Liver (tissue), 9 donors: ENCODE measurements around the gene ABLIM2. TPM values are rescaled to one million over a fixed set of nuclear protein-coding genes. Genes with fewer than 3 reads are reported as not detected.

Source experiments
- DNase-seq: peaks from one replicate; pipeline ENCODE4 v3.0.0-alpha.2; 2017; ENCODE audit warnings: low spot score
- H3K27ac ChIP-seq, 2 donors: one replicate each; pipeline ENCODE4 v1.7.0; 2013; ENCODE audit warnings: inconsistent platforms in 2 of 2, low read length in 2 of 2, control low read depth in 1 of 2, low read depth in 1 of 2, mild to moderate bottlenecking in 1 of 2
- H3K27me3 ChIP-seq, 4 donors: one replicate each; pipeline versions ENCODE4 v1.6.1 to v1.7.0; 2013; ENCODE audit warnings: low read length in 3 of 4, inconsistent platforms in 1 of 4, mild to moderate bottlenecking in 1 of 4, moderate library complexity in 1 of 4; ENCODE audit not compliant: control insufficient read depth in 4 of 4, insufficient read depth in 4 of 4
- H3K36me3 ChIP-seq, 4 donors: one replicate each; pipeline versions ENCODE4 v1.6.1 to v1.7.0; 2013; ENCODE audit warnings: low read length in 3 of 4, mild to moderate bottlenecking in 3 of 4, low read depth in 1 of 4, moderate library complexity in 1 of 4; ENCODE audit not compliant: control insufficient read depth in 4 of 4, insufficient read depth in 3 of 4
- H3K4me1 ChIP-seq, 4 donors: one replicate each; pipeline versions ENCODE4 v1.6.1 to v1.7.0; 2013; ENCODE audit warnings: low read length in 3 of 4, mild to moderate bottlenecking in 3 of 4, moderate library complexity in 1 of 4; ENCODE audit not compliant: control insufficient read depth in 4 of 4, insufficient read depth in 4 of 4
- H3K4me3 ChIP-seq, 3 donors: one replicate each; pipeline versions ENCODE4 v1.6.1 to v1.7.0; 2013; ENCODE audit warnings: low read length in 3 of 3, control low read depth in 1 of 3, low read depth in 1 of 3, mild to moderate bottlenecking in 1 of 3
- H3K9ac ChIP-seq, 2 donors: one replicate each; pipeline ENCODE4 v1.7.0; 2013; ENCODE audit warnings: low read length in 2 of 2, mild to moderate bottlenecking in 2 of 2, moderate library complexity in 2 of 2, control low read depth in 1 of 2, low read depth in 1 of 2
- H3K9me3 ChIP-seq, 4 donors: one replicate each; pipeline versions ENCODE4 v1.6.1 to v1.7.0; 2013; ENCODE audit warnings: low read length in 3 of 4; ENCODE audit not compliant: control insufficient read depth in 4 of 4
- CTCF ChIP-seq: fragments of 150-350 bp; IDR thresholded peaks from 2 replicates; pipeline ENCODE4 v1.5.1; 2017; ENCODE audit warnings: improper control_type of control experiment, low read depth, low read length; ENCODE audit not compliant: missing input control
- EGR1 ChIP-seq, 2 donors: IDR thresholded peaks; 2 replicates each; pipeline ENCODE4 v1.6.1; 2016 to 2018; ENCODE audit warnings: antibody characterized with exemption in 2 of 2, low read depth in 2 of 2
- FOXA1 ChIP-seq: IDR thresholded peaks from 2 replicates; pipeline ENCODE4 v1.6.1; 2016; ENCODE audit warnings: antibody characterized with exemption
- FOXA2 ChIP-seq: IDR thresholded peaks from 2 replicates; pipeline ENCODE4 v1.6.1; 2016; ENCODE audit warnings: antibody characterized with exemption
- GABPA ChIP-seq, 2 donors: IDR thresholded peaks in 1 of 2; conservative IDR thresholded peaks in 1 of 2; 2 replicates each; pipeline ENCODE4 v1.6.1; 2016; ENCODE audit warnings: antibody characterized with exemption in 2 of 2, mild to moderate bottlenecking in 1 of 2, moderate library complexity in 1 of 2
- HNF4A ChIP-seq, 2 donors: conservative IDR thresholded peaks; 2 replicates each; pipeline ENCODE4 v1.6.1; 2016; ENCODE audit warnings: antibody characterized with exemption in 2 of 2, mild to moderate bottlenecking in 2 of 2
- HNF4G ChIP-seq: IDR thresholded peaks from 2 replicates; pipeline ENCODE4 v1.6.1; 2016; ENCODE audit warnings: antibody characterized with exemption
- JUND ChIP-seq, 2 donors: IDR thresholded peaks; 2 replicates each; pipeline ENCODE4 v1.6.1; 2016; ENCODE audit warnings: antibody characterized with exemption in 2 of 2
- NR2F2 ChIP-seq: IDR thresholded peaks from 2 replicates; pipeline ENCODE4 v1.6.1; 2016; ENCODE audit warnings: antibody characterized with exemption
- RAD21 ChIP-seq, 2 donors: IDR thresholded peaks; 2 replicates each; pipeline ENCODE4 v1.6.1; 2016; ENCODE audit warnings: antibody characterized with exemption in 2 of 2, mild to moderate bottlenecking in 2 of 2
- REST ChIP-seq: IDR thresholded peaks from 2 replicates; pipeline ENCODE4 v1.6.1; 2016; ENCODE audit warnings: antibody characterized with exemption, mild to moderate bottlenecking
- RXRA ChIP-seq, 2 donors: IDR thresholded peaks; 2 replicates each; pipeline ENCODE4 v1.6.1; 2017 to 2018; ENCODE audit warnings: antibody characterized with exemption in 2 of 2, mild to moderate bottlenecking in 1 of 2
- SP1 ChIP-seq: IDR thresholded peaks from 2 replicates; pipeline ENCODE4 v1.6.1; 2018; ENCODE audit warnings: antibody characterized with exemption, mild to moderate bottlenecking
- TAF1 ChIP-seq: conservative IDR thresholded peaks from 2 replicates; pipeline ENCODE4 v1.6.1; 2016; ENCODE audit warnings: antibody characterized with exemption, mild to moderate bottlenecking
- YY1 ChIP-seq: IDR thresholded peaks from 2 replicates; pipeline ENCODE4 v1.6.1; 2016; ENCODE audit warnings: antibody characterized with exemption, mild to moderate bottlenecking
- WGBS: extraction: QIAGEN DNeasy Blood & Tissue Kit; methylation state at CpG from one replicate; pipeline ENCODE4 v1.1.7; 2013; 5-methylcytosine and 5-hydroxymethylcytosine counted together
- polyA plus RNA-seq, 2 donors: library from polyadenylated mRNA; stranded (reverse) in 1 of 2; unstranded in 1 of 2; fragments of 200-250 nt in 1 of 2; fragments of >200 nt in 1 of 2; fragmentation: Nextera tagmentation in 1 of 2; extraction: Ambion mirVana in 1 of 2; gene quantifications; one replicate each; pipeline versions ENCODE4 v1.2.1 to v1.2.3, GENCODE V29; 2013 to 2015
- total RNA-seq, 2 donors: library from RNA; depleted of rRNA; stranded (reverse); fragments of >200 nt; gene quantifications; one replicate each; pipeline ENCODE4 v1.2.3, GENCODE V29; 2014
- TF ChIP-seq, protein P1 (sequence below): IDR thresholded peaks from 2 replicates; pipeline ENCODE4 v1.6.1; 2016; ENCODE audit warnings: antibody characterized with exemption
- TF ChIP-seq, protein P2 (sequence below): IDR thresholded peaks from 2 replicates; pipeline ENCODE4 v1.6.1; 2016; ENCODE audit warnings: antibody characterized with exemption
- TF ChIP-seq, protein P3 (sequence below): IDR thresholded peaks from 2 replicates; pipeline ENCODE4 v1.6.1; 2016; ENCODE audit warnings: antibody characterized with exemption
- donor health status: healthy.
- donor health status: healthy.
- donor health status: healthy.
- donor health status: healthy.
- donor health status: healthy.

Gene ABLIM2
- total and polyA plus RNA-seq, 4 donors = 0.75 to 2.5 (median 0.93) TPM

GRCh38 chr4:8008391-8008790 lies 150.2 kb downstream of the ABLIM2 start (continued):
- no peak for TF ChIP-seq HNF4G
- no peak for TF ChIP-seq FOXA1
- TF ChIP-seq, protein P1, sequence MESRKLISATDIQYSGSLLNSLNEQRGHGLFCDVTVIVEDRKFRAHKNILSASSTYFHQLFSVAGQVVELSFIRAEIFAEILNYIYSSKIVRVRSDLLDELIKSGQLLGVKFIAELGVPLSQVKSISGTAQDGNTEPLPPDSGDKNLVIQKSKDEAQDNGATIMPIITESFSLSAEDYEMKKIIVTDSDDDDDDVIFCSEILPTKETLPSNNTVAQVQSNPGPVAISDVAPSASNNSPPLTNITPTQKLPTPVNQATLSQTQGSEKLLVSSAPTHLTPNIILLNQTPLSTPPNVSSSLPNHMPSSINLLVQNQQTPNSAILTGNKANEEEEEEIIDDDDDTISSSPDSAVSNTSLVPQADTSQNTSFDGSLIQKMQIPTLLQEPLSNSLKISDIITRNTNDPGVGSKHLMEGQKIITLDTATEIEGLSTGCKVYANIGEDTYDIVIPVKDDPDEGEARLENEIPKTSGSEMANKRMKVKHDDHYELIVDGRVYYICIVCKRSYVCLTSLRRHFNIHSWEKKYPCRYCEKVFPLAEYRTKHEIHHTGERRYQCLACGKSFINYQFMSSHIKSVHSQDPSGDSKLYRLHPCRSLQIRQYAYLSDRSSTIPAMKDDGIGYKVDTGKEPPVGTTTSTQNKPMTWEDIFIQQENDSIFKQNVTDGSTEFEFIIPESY = no peak
- no peak for TF ChIP-seq SP1
- TF ChIP-seq FOXA2 = no peak

DNA sequence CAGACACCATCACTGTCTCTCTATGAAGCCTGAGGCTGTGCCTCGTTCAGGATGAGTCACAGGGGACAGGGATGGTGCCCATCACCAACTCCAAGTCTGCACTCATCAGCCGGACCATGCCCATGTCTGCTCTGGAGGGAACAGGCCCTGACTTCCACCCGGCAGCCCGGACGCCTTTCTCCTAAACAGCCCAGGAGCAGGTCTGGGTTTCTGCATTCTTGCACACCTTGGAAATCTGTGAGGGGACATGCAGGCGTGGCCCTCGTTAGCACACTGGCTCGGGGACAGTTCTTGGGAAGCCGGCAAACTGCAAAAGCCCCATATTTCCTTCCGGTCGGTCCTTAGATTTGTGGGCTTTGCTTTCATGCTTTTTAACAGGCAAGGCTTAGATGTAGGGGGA lies 151.0 kb downstream of the ABLIM2 start:
- Histone ChIP-seq H3K9ac (no peak overlapping the region), H3K27me3 (no peaks in the 10 kb centered on the region), H3K4me1 (peaks cover 0 to 3% (median 1%) of the 10 kb centered on the region in 4 donors), H3K4me3 (no peak overlapping the region), H3K36me3 (no peaks in the 10 kb centered on the region), H3K9me3 (no peaks in the 10 kb centered on the region), H3K27ac (no peak overlapping the region)
- 90% methylated on average over 11 of the region's 11 CpGs for WGBS
- TF ChIP-seq RAD21 (IDR thresholded peaks at IDR 0.05) (no peak), JUND (IDR thresholded peaks at IDR 0.05) (no peak), FOXA2 (no peak), RXRA (IDR thresholded peaks at IDR 0.05) (no peak), FOXA1 (no peak), CTCF (no peak), NR2F2 (no peak), TAF1 (no peak), EGR1 (IDR thresholded peaks at IDR 0.05; ENCODE audit: low read depth in 2 of 2) (no peak), HNF4A (conservative IDR thresholded peaks at IDR 0.05) (no peak), GABPA (IDR thresholded peaks at IDR 0.05 in 1 of 2, conservative IDR thresholded peaks at IDR 0.05 in 1 of 2) (no peak), YY1 (no peak), HNF4G (no peak), SP1 (no peak), REST (no peak)
- TF ChIP-seq, protein P1 = no peak
- TF ChIP-seq, protein P2, sequence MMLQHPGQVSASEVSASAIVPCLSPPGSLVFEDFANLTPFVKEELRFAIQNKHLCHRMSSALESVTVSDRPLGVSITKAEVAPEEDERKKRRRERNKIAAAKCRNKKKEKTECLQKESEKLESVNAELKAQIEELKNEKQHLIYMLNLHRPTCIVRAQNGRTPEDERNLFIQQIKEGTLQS = no peak
- TF ChIP-seq, protein P3, sequence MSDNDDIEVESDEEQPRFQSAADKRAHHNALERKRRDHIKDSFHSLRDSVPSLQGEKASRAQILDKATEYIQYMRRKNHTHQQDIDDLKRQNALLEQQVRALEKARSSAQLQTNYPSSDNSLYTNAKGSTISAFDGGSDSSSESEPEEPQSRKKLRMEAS = no peak
- no peak for DNase-seq
